DMS153 treated with DMSO at 0.1 percent for 48 hours (cell line): Measurements from ENCODE around the gene CFAP65.

Experiments
- DNase-seq: peaks from one replicate; lab custom pipeline; 2025; ENCODE audit not compliant: unreplicated experiment; lab: John Stamatoyannopoulos, UW

The CFAP65 gene

GRCh38 chr2:219041252-219041651 is at the start of gene CFAP65:
CFAP65 (minus strand) TSS chr2:219041516; CDS start chr2:219039048, 2,468 bp downstream.
- DNase-seq: peak; percentile 37

- DNase-seq: no peak
These were observed 49.4 kb upstream of the CFAP65 start for GRCh38 chr2:219090436-219091299.

DNA sequence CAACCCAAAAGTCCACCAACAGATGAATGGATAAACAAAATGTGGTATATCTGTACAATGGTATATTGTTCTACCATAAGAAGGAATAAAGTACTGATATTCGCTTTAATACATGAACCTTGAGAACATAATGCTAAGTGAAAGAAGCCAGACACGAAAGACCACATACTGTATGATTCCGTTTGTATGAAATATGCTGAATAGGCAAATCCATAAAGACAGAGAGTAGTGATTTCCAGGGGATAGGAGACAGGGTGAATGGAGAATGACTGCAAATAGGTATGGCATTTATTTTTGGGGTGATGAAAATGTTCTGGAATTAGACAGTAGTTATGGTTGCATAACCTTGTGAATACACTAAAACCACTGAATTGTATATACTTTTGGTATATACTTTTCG is 48.0 kb upstream of the CFAP65 start:
- no peak for DNase-seq

GRCh38 chr2:219087848-219088247 is 46.5 kb upstream of the CFAP65 start:
- no peak for DNase-seq

DNA sequence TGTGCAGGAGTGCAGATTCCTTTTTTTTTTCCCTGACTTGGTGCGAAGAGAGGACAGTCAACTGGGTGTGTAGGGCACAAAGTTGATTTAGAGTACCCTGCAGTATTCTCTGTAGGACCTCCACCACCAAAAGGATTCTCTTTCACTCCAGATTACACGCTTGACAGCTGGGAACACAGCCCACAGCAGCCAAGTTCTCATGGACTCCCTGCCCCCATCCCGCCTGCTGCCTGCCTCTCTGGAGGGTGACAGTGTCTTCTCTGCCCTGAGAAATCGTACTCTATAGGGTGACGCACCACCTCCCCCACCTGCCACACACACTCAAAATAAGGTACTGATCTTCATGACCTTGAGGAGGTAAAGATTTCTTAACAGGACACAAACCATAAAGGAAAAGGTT is 46.0 kb upstream of the CFAP65 start:
- no peak for DNase-seq

DNA sequence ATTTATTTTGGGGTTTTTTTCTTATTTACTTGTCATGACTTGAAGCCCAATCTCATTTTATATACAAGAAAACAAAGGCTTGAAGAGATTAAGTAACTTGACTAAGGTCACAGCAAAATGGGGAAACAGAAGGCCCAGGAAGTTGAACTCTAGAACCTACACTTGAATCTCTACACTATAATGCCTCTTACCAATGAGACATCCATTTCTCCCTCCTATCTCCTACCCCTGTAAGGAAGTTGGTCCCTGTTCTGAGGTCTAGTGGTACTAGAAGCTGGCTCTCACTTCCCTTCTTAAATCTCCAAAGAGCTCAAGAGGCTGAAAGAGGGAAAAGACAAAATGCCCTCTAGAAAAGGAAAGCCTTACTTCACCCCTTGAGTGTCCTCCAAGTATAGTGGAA is 44.9 kb upstream of the CFAP65 start:
- no peak for DNase-seq

DNA sequence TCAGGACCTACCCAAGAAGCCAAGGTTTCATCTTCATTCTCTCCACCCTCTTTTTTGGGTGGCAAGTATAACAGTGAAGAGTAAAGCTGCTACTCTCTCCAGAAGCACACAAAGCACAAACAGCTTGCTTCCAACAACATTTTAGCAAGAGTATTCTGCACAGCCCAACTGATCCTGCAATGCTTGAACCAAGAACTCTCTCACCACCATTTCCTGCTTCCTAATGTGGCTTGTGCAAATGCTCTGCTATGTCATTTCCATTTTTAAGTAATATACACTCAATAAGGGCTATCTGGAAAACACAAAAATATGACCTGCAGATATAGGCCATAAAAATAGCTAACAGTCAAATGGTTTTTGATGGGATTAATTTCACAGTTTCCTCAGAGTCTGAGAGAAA is 43.5 kb upstream of the CFAP65 start:
- DNase-seq: no peak

- no peak for DNase-seq
These were observed 41.1 kb upstream of the CFAP65 start for GRCh38 chr2:219082332-219082958.

DNA sequence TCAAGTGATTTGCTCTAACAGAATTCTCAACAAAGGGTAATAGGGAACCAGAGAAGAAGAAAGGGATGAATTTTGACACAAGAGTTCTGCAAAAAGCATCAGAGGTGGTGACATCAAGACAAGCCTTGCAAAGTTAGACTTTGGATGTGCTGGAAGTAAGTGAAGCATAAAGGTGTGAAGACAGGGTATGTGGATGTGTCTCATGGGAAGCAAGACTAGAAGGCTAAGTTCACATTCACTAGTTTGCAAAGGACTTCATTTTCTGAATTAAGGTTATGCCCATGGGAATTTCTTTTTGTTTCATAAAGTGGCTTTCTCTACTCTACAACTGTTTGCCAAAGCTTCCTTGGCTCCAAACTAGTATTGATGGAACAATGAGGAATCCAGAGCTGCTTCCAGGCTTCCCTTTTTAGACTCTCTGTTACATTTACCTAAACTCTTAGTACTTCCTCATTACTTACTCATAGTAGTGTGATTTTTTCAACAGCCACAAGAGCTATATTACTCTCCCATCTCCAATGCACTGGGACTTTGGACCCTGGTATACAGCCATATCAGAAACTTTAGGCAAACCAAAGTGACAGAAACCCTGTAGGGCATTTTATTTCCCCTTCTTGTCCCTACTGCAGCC is 40.5 kb upstream of the CFAP65 start:
- DNase-seq: no peak

- DNase-seq: no peak
These were observed 39.8 kb upstream of the CFAP65 start for GRCh38 chr2:219081096-219081495.

DNA sequence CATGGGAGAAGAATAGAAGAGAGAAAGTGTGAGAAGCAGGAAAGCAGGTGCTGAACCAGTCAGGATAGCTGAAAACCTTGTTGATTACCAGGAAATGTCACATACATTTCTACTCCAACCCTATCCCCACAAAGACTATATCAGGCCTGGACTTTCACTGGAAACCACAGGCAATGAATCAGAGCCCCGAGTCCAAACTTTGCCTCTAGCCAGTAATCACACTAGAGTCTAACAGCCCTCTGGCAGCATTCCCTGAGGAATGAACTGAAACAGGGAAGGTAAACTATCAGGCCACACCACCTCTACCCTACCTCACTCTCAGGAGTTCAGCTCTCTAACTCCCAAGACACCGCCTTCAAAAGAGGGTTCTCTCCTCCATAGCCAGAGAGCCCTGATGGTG is 38.1 kb upstream of the CFAP65 start:
- DNase-seq: no peak

GRCh38 chr2:219078951-219079350 is 37.6 kb upstream of the CFAP65 start:
- DNase-seq: no peak

DNA sequence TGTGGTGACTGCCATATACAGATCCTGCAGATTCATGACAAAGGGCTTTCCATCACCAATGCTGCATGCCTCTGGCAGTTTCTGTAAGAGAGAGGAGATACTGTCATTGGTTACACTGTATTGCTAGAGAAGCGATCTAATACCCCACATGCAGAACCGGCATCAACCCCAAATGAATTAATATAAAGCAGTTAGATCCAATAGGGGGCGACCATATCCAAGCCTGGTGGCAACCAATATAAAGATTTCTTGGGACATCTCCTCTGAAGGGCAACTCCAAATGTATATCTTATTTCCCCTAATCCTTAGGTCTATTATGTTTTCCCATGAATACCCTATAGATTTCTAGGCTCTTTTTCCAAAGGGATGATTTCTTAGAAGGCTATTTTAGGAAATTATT is 36.8 kb upstream of the CFAP65 start:
- no peak for DNase-seq

DNA sequence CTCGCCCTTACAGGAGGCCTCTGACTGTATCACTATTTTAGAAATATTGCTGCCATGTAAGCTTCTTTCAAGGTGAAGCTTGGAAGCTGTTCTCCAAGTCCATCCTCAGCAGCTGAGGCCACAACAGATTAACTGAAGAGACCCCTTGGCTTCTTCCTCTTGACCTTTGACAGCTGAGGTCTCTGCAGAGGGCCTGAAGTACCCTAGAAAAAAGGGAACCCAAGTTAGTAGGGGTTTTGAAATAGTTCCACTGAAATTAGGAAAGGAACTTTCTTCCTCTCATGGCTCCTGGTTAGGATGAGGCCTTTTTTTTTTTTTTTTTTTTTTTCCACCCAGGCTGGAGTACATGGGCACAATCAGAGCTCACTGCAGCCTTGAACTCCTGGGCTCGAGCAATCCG is 34.9 kb upstream of the CFAP65 start:
- DNase-seq: no peak

DNA sequence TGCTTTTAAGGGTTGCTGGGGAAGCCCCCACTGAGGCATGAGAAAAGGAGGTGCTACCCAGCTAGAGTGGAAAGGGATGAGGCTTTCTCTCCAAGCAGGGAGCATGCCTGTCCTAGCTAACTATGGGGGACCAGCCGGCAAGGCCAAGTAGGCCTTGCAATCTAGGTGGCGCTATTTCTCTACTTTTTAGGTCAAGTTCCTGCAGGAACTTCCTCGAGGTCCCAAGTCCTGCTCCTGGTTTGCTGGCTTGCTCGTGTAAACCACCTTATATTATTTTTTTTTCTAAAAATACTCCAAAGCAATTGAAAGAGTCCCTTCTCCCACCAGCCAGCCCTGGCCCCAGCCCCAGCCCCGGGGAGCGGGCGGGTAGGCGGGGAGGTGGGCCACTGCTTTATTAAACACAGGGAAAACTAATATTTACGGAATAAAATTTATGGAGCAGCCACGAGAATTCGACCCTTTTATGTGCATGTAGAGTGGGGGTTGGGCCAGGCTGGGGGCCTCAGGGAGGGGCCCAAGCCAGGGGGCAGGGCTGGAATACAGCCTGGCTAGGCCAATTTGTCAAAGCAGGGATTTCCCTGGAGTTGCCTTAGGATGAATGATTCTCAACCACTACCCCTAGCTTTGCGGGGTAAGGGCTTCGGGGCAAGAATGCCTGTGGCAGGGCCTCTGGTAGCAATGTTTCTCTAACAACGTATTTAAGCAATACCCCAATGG is 32.3 kb upstream of the CFAP65 start:
- peak; percentile 34 for DNase-seq

DNA sequence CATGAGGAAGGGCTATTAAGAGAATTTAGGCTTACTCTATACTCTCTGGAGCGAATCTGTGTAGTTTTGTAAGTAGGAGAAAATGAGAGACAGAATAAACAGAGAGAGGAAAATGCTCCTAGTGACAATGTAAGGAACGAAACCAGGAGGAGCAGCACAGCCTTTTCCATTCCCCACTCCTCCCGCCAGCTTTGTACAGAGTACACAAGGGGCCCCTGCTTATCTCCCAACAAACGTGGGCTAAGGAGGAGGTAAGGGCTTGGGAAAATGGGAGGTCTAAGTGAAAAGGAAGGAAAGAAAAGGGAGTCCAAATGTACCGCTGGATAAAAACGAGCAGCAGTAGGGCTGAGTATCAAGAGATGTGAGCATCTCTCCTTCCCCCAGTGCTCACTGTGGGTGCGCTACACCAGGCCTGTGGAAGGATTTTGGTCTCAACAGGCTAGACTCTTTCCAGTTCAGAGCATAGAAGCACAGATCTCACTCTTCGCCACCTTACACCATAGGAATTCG is 31.5 kb upstream of the CFAP65 start:
- no peak for DNase-seq

GRCh38 chr2:219071131-219071816 is 30.0 kb upstream of the CFAP65 start:
- DNase-seq: no peak

DNA sequence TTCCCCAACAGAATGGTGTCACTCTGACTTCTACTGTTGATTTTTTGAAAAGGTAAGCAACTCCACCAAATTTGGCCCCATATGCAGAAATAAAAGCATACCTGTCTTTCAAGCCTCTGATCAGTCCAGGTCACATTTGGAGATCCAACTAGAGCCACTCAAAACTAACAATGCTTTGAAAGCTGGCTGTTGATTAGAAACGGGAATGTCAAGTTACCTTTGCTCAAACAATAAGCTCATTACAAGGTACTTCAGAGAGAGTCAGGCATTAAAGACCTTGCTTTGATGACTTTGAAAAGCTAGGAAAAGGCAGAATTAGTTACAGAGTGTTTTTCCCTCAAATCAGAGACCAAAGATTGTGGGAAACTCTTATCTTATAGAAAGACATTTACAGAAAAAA is 24.2 kb upstream of the CFAP65 start:
- DNase-seq: no peak

DNA sequence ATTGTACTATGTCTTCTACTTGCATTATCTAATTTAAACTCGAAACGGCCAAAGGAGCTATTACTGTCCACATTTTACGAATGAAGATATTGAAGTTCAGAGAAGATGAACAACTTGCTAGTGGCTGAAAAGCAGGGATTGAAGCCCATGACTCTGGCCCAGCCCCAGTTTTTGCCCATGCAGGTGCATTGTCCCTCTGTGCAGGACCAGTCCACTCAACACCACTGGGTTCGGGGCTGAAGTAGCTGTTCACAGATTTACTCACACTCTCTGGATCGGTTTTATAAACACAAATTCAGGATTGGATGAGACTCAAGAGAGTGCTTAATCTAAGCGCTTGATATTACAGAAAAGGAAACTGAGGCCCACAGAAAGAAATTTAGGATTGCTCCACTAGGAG is 20.8 kb upstream of the CFAP65 start:
- no peak for DNase-seq
